ENCODE results near the gene CABP1. TPM values are rescaled to one million over a fixed set of nuclear protein-coding genes. Genes with fewer than 3 reads are reported as not detected.

Gene CABP1
- total and polyA plus RNA-seq, 2 of the 13 experiments (the other 11 are each of a cell fraction or from before 2014, with no cell fraction given), result not detected

DNA sequence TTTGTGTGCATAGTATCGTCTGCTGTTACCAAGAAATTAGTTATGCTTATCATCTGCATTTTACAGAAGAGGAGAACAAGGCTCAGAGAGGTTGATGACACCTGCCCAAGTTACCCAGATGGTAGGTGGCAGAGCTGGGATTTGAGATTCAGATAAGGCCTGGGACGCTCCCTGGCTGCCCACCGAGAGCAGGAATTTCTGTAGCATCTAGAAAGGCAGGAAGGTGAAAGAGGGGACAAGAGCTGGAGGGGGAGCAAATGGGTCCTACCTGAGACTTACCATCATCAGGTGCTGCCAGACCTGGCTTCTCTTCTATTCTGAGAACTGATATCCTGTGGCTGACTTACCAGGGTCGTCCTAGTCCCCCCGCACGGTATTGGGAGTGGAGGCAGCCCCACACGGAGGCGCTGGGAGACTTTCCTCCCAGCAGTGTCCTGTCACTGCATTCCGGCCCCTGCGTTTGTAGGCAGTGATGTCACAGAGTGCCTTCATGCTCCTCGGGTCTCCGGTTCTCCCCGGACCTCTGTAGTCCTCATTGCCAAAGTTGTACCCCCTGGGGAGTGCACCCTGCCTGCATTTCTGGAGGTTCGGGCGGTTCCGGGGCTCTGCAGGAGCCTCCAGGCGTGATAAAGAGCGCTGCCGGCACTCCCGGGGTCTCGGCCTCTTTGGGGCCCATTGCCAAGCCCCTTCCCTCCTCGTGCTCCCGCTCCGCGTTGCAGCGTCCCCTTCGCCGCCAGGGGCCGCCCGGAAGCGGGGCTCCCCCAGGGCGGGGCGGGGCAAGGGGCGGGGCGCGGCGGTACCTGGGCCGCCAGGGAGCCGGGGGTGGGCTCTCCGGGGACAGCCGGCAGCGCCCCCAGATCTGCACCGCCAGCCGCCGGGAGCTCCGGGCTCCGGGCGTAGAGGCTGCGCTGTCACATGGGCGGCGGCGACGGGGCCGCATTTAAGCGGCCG is at the start of gene CABP1 (continued):
- TF ChIP-seq, protein P1, sequence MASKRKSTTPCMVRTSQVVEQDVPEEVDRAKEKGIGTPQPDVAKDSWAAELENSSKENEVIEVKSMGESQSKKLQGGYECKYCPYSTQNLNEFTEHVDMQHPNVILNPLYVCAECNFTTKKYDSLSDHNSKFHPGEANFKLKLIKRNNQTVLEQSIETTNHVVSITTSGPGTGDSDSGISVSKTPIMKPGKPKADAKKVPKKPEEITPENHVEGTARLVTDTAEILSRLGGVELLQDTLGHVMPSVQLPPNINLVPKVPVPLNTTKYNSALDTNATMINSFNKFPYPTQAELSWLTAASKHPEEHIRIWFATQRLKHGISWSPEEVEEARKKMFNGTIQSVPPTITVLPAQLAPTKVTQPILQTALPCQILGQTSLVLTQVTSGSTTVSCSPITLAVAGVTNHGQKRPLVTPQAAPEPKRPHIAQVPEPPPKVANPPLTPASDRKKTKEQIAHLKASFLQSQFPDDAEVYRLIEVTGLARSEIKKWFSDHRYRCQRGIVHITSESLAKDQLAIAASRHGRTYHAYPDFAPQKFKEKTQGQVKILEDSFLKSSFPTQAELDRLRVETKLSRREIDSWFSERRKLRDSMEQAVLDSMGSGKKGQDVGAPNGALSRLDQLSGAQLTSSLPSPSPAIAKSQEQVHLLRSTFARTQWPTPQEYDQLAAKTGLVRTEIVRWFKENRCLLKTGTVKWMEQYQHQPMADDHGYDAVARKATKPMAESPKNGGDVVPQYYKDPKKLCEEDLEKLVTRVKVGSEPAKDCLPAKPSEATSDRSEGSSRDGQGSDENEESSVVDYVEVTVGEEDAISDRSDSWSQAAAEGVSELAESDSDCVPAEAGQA (IDR thresholded peaks at IDR 0.05; ENCODE audit: low read depth), result no peak
- TF ChIP-seq, protein P1 (CRISPR knock-in tag; IDR thresholded peaks at IDR 0.05; ENCODE audit: borderline replicate concordance), result no peak
- peak; percentile 78 for TF ChIP-seq GABPB1 (CRISPR knock-in tag; IDR thresholded peaks at IDR 0.05)
- TF ChIP-seq, protein P2, sequence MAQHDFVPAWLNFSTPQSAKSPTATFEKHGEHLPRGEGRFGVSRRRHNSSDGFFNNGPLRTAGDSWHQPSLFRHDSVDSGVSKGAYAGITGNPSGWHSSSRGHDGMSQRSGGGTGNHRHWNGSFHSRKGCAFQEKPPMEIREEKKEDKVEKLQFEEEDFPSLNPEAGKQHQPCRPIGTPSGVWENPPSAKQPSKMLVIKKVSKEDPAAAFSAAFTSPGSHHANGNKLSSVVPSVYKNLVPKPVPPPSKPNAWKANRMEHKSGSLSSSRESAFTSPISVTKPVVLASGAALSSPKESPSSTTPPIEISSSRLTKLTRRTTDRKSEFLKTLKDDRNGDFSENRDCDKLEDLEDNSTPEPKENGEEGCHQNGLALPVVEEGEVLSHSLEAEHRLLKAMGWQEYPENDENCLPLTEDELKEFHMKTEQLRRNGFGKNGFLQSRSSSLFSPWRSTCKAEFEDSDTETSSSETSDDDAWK (CRISPR knock-in tag; IDR thresholded peaks at IDR 0.05), result no peak
- TF ChIP-seq SP5 (CRISPR knock-in tag; IDR thresholded peaks at IDR 0.05; ENCODE audit: borderline replicate concordance, low read depth), result peak; percentile 59
- peak; percentile 82 for TF ChIP-seq ZNF263 (CRISPR knock-in tag; IDR thresholded peaks at IDR 0.05)
- no peak for TF ChIP-seq ZNF251 (CRISPR knock-in tag; IDR thresholded peaks at IDR 0.05)
- TF ChIP-seq, protein P3, sequence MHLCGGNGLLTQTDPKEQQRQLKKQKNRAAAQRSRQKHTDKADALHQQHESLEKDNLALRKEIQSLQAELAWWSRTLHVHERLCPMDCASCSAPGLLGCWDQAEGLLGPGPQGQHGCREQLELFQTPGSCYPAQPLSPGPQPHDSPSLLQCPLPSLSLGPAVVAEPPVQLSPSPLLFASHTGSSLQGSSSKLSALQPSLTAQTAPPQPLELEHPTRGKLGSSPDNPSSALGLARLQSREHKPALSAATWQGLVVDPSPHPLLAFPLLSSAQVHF (CRISPR knock-in tag; IDR thresholded peaks at IDR 0.05), result no peak
